Left ventricle myocardium inferior (tissue), 1 donor: ENCODE measurements around the gene SLC19A2. TPM values are rescaled to one million over a fixed set of nuclear protein-coding genes. Genes with fewer than 3 reads are reported as not detected.

ENCODE experiments used
- DNase-seq: peaks from one replicate; pipeline ENCODE4 v3.0.0-alpha.2; 2020
- H3K27ac ChIP-seq: fragments of 200-600 bp; replicated peaks from 2 replicates; pipeline ENCODE4 v1.8.0; 2021
- H3K27me3 ChIP-seq: fragments of 200-600 bp; 2 replicates; pipeline ENCODE4 v1.8.0; 2021; ENCODE audit warnings: low read depth
- H3K36me3 ChIP-seq: fragments of 200-600 bp; 2 replicates; pipeline ENCODE4 v1.8.0; 2021
- H3K4me1 ChIP-seq: fragments of 200-600 bp; 2 replicates; pipeline ENCODE4 v1.8.0; 2021
- H3K4me3 ChIP-seq: fragments of 200-600 bp; 2 replicates; pipeline ENCODE4 v1.8.0; 2021; ENCODE audit warnings: mild to moderate bottlenecking, moderate library complexity
- H3K9me3 ChIP-seq: fragments of 200-600 bp; replicated peaks from 2 replicates; pipeline ENCODE4 v1.8.0; 2021
- CTCF ChIP-seq: fragments of 200-600 bp; IDR thresholded peaks from 2 replicates; pipeline ENCODE4 v1.8.0; 2021; ENCODE audit warnings: antibody characterized with exemption, mild to moderate bottlenecking, borderline replicate concordance
- intact Hi-C: fragments of 100-400 bp; cut with micrococcal nuclease; formaldehyde crosslinking; loops from one replicate; pipeline ENCODE4 v1.11.0; 2022
- total RNA-seq: library from RNA; stranded (reverse); fragmentation: NEBNext Ultra II Directional; extraction: Animal tissue kit (Norgen Biotek cat#: 25700); gene quantifications from one replicate; pipeline ENCODE4 v1.2.1, GENCODE V29; 2021
- donor health status: DM: no; HTN: yes; CAD: no; lungs with severe emphysema.

The SLC19A2 gene
- total RNA-seq, 1 donor from 2014 or later: 16.6 TPM

GRCh38 chr1:169461390-169462000 lies 24.2 kb downstream of the SLC19A2 start:
- intact Hi-C loops: no loop called here
- Histone ChIP-seq H3K9me3 (peaks cover 20% of the 10 kb centered on the region), H3K36me3 (peaks cover 15% of the 10 kb centered on the region), H3K4me1 (peaks cover 5% of the 10 kb centered on the region), H3K4me3 (no peak overlapping the region), H3K27ac (no peak overlapping the region), H3K27me3 (peaks cover 8% of the 10 kb centered on the region)
- no peak for TF ChIP-seq CTCF
- no peak for DNase-seq

GRCh38 chr1:169460191-169460833 lies 25.4 kb downstream of the SLC19A2 start:
- Histone ChIP-seq H3K4me3 (peak overlapping the region; percentile 53), H3K27ac (no peak overlapping the region), H3K9me3 (peaks cover 22% of the 10 kb centered on the region), H3K36me3 (peaks cover 3% of the 10 kb centered on the region), H3K4me1 (peaks cover 5% of the 10 kb centered on the region), H3K27me3 (peaks cover 8% of the 10 kb centered on the region)
- no peak for TF ChIP-seq CTCF
- intact Hi-C loops: no loop called here
- DNase-seq: no peak

GRCh38 chr1:169457443-169457842 lies 28.3 kb downstream of the SLC19A2 start:
- peaks cover 8% of the 10 kb centered on the region for H3K27me3 ChIP-seq
- H3K4me3 ChIP-seq: no peak overlapping the region
- H3K27ac ChIP-seq: no peak overlapping the region
- H3K4me1 ChIP-seq: peaks cover 5% of the 10 kb centered on the region
- no peaks in the 10 kb centered on the region for H3K36me3 ChIP-seq
- no peak for TF ChIP-seq CTCF
- peaks cover 22% of the 10 kb centered on the region for H3K9me3 ChIP-seq
- intact Hi-C loops: no loop called here
- no peak for DNase-seq

- intact Hi-C loops: no loop called here
- H3K4me1 ChIP-seq: peaks cover 5% of the 10 kb centered on the region
- no peak for TF ChIP-seq CTCF
- no peak for DNase-seq
- H3K4me3 ChIP-seq: no peak overlapping the region
- no peak overlapping the region for H3K27ac ChIP-seq
- no peaks in the 10 kb centered on the region for H3K36me3 ChIP-seq
- peaks cover 22% of the 10 kb centered on the region for H3K9me3 ChIP-seq
- H3K27me3 ChIP-seq: peaks cover 8% of the 10 kb centered on the region
Measured at GRCh38 chr1:169456029-169456428, 29.7 kb downstream of the SLC19A2 start.

GRCh38 chr1:169452921-169453320 lies 32.8 kb downstream of the SLC19A2 start:
- DNase-seq: no peak
- intact Hi-C loops: no loop called here
- Histone ChIP-seq H3K4me1 (no peaks in the 10 kb centered on the region), H3K4me3 (no peak overlapping the region), H3K27me3 (no peaks in the 10 kb centered on the region), H3K27ac (no peak overlapping the region), H3K36me3 (no peaks in the 10 kb centered on the region), H3K9me3 (peaks cover 16% of the 10 kb centered on the region)
- no peak for TF ChIP-seq CTCF
